ENCODE results near the gene GSTM1. TPM values are rescaled to one million over a fixed set of nuclear protein-coding genes. Genes with fewer than 3 reads are reported as not detected.

Gene GSTM1
- total and polyA plus RNA-seq, 2 donors (not counting 3 experiments of a cell fraction or from before 2014, with no cell fraction given), result 35.5 TPM; not detected in 1

GRCh38 chr1:109725510-109725909, 37.9 kb downstream of the GSTM1 start:
- no peak for FAIRE-seq
- ChIA-PET POLR2A (no interaction called here), CTCF (no interaction called here)
- Histone ChIP-seq H3K4me1 (ENCODE audit: control insufficient read depth, extremely low read depth, insufficient read depth, low read length) (no peaks in the 10 kb centered on the region), H3K36me3 (ENCODE audit: control insufficient read depth in 2 of 2, extremely low read depth in 1 of 2, insufficient read depth in 2 of 2, low read length in 2 of 2) (no peaks in the 10 kb centered on the region), H3K9me1 (replicated peaks; ENCODE audit: control insufficient read depth, extremely low read depth, insufficient read depth, low read length) (no peaks in the 10 kb centered on the region), H3K79me2 (ENCODE audit: control insufficient read depth, insufficient read depth, low read length) (no peaks in the 10 kb centered on the region), H3K4me2 (ENCODE audit: insufficient read depth, low read length) (no peak overlapping the region), H3K27ac (ENCODE audit: insufficient read depth, low read depth, low read length) (no peak overlapping the region), H3K9me3 (replicated peaks; ENCODE audit: control insufficient read depth, insufficient read depth, low read length) (no peaks in the 10 kb centered on the region), H3K4me3 (replicated peaks in 1 of 3; ENCODE audit: insufficient read depth in 1 of 3, low read depth in 1 of 3, low read length in 3 of 3) (no peak overlapping the region), H2AFZ (ENCODE audit: low read depth, low read length) (no peak overlapping the region), H3K9ac (replicated peaks; ENCODE audit: extremely low read depth, insufficient read depth, low read length) (no peak overlapping the region), H4K20me1 (replicated peaks; ENCODE audit: control insufficient read depth, extremely low read depth, insufficient read depth, low read length) (no peaks in the 10 kb centered on the region), H3K27me3 (ENCODE audit: control insufficient read depth in 2 of 2, insufficient read depth in 2 of 2, low read length in 2 of 2) (peaks cover 5 to 13% of the 10 kb centered on the region in 2 experiments)
- TF ChIP-seq, protein P1, sequence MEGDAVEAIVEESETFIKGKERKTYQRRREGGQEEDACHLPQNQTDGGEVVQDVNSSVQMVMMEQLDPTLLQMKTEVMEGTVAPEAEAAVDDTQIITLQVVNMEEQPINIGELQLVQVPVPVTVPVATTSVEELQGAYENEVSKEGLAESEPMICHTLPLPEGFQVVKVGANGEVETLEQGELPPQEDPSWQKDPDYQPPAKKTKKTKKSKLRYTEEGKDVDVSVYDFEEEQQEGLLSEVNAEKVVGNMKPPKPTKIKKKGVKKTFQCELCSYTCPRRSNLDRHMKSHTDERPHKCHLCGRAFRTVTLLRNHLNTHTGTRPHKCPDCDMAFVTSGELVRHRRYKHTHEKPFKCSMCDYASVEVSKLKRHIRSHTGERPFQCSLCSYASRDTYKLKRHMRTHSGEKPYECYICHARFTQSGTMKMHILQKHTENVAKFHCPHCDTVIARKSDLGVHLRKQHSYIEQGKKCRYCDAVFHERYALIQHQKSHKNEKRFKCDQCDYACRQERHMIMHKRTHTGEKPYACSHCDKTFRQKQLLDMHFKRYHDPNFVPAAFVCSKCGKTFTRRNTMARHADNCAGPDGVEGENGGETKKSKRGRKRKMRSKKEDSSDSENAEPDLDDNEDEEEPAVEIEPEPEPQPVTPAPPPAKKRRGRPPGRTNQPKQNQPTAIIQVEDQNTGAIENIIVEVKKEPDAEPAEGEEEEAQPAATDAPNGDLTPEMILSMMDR (IDR thresholded peaks at IDR 0.05; ENCODE audit: extremely low read depth in 1 of 2, insufficient read depth in 1 of 2, low read depth in 1 of 2, low read length in 2 of 2), result no peak
- TF ChIP-seq MYC (IDR thresholded peaks at IDR 0.05; ENCODE audit: low read depth, low read length) (no peak), POLR2A (IDR thresholded peaks at IDR 0.05; ENCODE audit: low read depth, low read length) (no peak), POLR2AphosphoS5 (IDR thresholded peaks at IDR 0.05; ENCODE audit: insufficient read depth, low read depth, low read length) (no peak), EZH2 (IDR thresholded peaks at IDR 0.05; ENCODE audit: borderline replicate concordance, low read depth, low read length, severe bottlenecking) (no peak), GATA2 (IDR thresholded peaks at IDR 0.05; ENCODE audit: insufficient read depth, insufficient read length, low read depth, low read length) (no peak), FOS (IDR thresholded peaks at IDR 0.05; ENCODE audit: borderline replicate concordance, insufficient read depth, low read length) (no peak), JUN (IDR thresholded peaks at IDR 0.05; ENCODE audit: borderline replicate concordance, insufficient read depth, insufficient read length, low read depth) (no peak)
- TF ChIP-seq, protein P2, sequence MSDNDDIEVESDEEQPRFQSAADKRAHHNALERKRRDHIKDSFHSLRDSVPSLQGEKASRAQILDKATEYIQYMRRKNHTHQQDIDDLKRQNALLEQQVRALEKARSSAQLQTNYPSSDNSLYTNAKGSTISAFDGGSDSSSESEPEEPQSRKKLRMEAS (IDR thresholded peaks at IDR 0.05; ENCODE audit: insufficient read depth, insufficient read length), result no peak
- DNase-seq (ENCODE audit: low read depth, low spot score), result no peak
- BruUV-seq (replicated peaks), result no TSS peak
- intact Hi-C loops (cut with micrococcal nuclease), result no loop called here
- dilution Hi-C loops (cut with MboI; ENCODE audit: extremely low pct_ligation_motif_present, low sequenced_read_pairs), result no loop called here

All from endothelial cell of umbilical vein (primary cell).